ENCODE data around the gene FAM186B.

Gene FAM186B

DNA sequence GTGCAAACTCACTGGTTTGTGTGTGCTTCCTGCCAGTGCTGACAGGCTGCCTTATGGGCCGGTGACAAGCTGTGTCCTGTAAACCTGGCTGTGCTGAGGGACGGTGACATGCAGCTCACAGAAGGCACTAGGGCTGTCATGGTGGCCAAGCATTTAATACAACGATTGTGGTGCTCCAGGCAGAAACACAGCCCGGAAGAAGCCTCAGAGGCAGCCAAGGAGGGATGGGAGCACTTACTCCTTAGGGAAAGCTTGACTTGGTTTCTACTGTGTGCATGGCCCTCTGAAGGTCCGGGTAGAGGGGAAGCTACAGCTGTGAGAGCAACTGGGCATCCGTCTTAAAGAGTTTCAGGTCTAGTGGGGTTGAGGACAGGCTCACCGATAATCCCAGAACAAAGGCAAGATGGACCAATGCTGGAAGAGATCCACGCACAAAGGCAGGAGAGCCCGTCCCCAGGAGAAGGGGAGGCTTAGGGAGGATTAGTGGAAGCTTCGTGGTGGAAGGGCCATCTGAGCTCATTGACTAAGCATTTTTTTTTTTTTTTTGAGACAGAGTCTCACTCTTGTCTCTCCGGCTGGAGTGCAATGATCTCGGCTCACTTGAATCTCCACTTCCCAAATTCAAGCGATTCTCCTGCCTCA is 26.8 kb downstream of the FAM186B start:
- H3K9me3 ChIP-seq (ENCODE audit: insufficient read depth, low read depth, low read length), result no peaks in the 10 kb centered on the region
- no peak overlapping the region for H3K27ac ChIP-seq (ENCODE audit: low read length)
- H3K4me3 ChIP-seq (ENCODE audit: low read length), result no peak overlapping the region
- peaks cover 29% of the 10 kb centered on the region for H3K36me3 ChIP-seq (ENCODE audit: insufficient read depth, low read depth, low read length)
- H3K4me1 ChIP-seq (ENCODE audit: insufficient read depth, low read length), result 0 out of 2 replicates have a peak, but pooled peaks cover 5% of the 10 kb centered on the region
- H3K9ac ChIP-seq (ENCODE audit: low read depth, low read length), result no peak overlapping the region
- no peaks in the 10 kb centered on the region for H3K27me3 ChIP-seq (ENCODE audit: insufficient read depth, low read length)

- Histone ChIP-seq H3K27ac (ENCODE audit: low read length) (no peak overlapping the region), H3K9me3 (ENCODE audit: insufficient read depth, low read depth, low read length) (no peaks in the 10 kb centered on the region), H3K36me3 (ENCODE audit: insufficient read depth, low read depth, low read length) (peaks cover 25% of the 10 kb centered on the region; the same call in 1 of the 2 replicates), H3K4me1 (ENCODE audit: insufficient read depth, low read length) (0 out of 2 replicates have a peak, but pooled peaks cover 5% of the 10 kb centered on the region), H3K27me3 (ENCODE audit: insufficient read depth, low read length) (no peaks in the 10 kb centered on the region), H3K4me3 (ENCODE audit: low read length) (no peak overlapping the region), H3K9ac (ENCODE audit: low read depth, low read length) (no peak overlapping the region)
Measured at GRCh38 chr12:49577589-49578315, 27.7 kb downstream of the FAM186B start.

DNA sequence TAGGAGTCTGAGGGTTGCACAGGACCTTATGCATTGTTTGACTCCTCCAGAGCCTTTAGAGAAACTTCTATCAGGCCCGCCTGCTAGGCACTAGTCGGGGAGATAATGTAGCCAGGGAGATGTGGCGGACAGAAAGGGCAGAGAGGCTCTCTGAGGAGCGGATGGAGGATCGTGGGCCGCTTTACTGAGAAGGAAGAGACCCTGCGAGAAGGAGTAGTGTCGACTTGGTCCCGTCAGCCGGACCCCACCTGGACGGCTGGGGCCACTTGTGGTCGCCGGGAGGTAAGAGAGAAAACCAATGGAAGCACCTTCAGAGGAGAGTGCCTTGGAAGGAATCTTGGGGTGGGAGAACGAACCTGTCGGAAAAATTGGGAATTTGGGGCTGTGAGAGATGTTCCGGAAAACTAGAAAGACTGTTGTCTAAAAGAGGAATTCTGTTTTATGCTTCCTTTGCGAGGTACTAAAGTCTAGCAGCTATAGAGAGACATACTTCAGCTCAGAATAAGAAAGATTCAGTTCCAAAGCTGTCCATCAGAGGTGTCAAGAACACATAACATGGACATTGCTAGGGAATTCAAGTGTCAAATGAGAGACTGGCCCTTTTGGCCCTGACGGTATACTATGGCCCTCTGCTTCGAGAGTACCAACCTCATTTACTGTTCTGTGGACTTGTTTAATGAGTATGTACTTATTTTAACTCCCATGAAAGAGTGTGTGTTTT is 36.8 kb downstream of the FAM186B start:
- Histone ChIP-seq H3K27ac (ENCODE audit: low read length) (peak overlapping the region; percentile 68), H3K4me3 (ENCODE audit: low read length) (peak overlapping the region; percentile 90), H3K9me3 (ENCODE audit: insufficient read depth, low read depth, low read length) (no peaks in the 10 kb centered on the region)

GRCh38 chr12:49567611-49568441 is 37.6 kb downstream of the FAM186B start, which contains the start of gene MCRS1:
Gene MCRS1 (minus strand): TSS chr12:49568142. CDS start chr12:49566731, 1,411 bp downstream.
- Histone ChIP-seq H3K4me3 (ENCODE audit: low read length) (peak within 1 kb of the TSS; percentile 90), H3K36me3 (ENCODE audit: insufficient read depth, low read depth, low read length) (peaks cover 32% of the 10 kb centered on the region), H3K27me3 (ENCODE audit: insufficient read depth, low read length) (no peaks in the 10 kb centered on the region), H3K9me3 (ENCODE audit: insufficient read depth, low read depth, low read length) (no peaks in the 10 kb centered on the region), H3K4me1 (ENCODE audit: insufficient read depth, low read length) (peaks cover 6% of the 10 kb centered on the region), H3K9ac (ENCODE audit: low read depth, low read length) (peak within 1 kb of the TSS; percentile 90), H3K27ac (ENCODE audit: low read length) (peak within 1 kb of the TSS; percentile 68)

More for the DNA sequence above, 36.8 kb downstream of the FAM186B start:
- Histone ChIP-seq H3K9ac (ENCODE audit: low read depth, low read length) (peak overlapping the region; percentile 90), H3K27me3 (ENCODE audit: insufficient read depth, low read length) (no peaks in the 10 kb centered on the region), H3K36me3 (ENCODE audit: insufficient read depth, low read depth, low read length) (peaks cover 26% of the 10 kb centered on the region), H3K4me1 (ENCODE audit: insufficient read depth, low read length) (peaks cover 6% of the 10 kb centered on the region)

GRCh38 chr12:49567302-49567610 is 38.2 kb downstream of the FAM186B start:
- H3K9ac ChIP-seq (ENCODE audit: low read depth, low read length), result peak overlapping the region; percentile 90
- peaks cover 6% of the 10 kb centered on the region for H3K4me1 ChIP-seq (ENCODE audit: insufficient read depth, low read length)
- H3K9me3 ChIP-seq (ENCODE audit: insufficient read depth, low read depth, low read length), result no peaks in the 10 kb centered on the region
- H3K36me3 ChIP-seq (ENCODE audit: insufficient read depth, low read depth, low read length), result peaks cover 38% of the 10 kb centered on the region
- H3K27me3 ChIP-seq (ENCODE audit: insufficient read depth, low read length), result no peaks in the 10 kb centered on the region
- H3K4me3 ChIP-seq (ENCODE audit: low read length), result peak overlapping the region; percentile 90
- H3K27ac ChIP-seq (ENCODE audit: low read length), result peak overlapping the region; percentile 68

GRCh38 chr12:49566361-49566760 is 39.1 kb downstream of the FAM186B start:
- Histone ChIP-seq H3K9me3 (ENCODE audit: insufficient read depth, low read depth, low read length) (no peaks in the 10 kb centered on the region), H3K27me3 (ENCODE audit: insufficient read depth, low read length) (no peaks in the 10 kb centered on the region), H3K9ac (ENCODE audit: low read depth, low read length) (no peak overlapping the region; the same call in 1 of the 2 replicates), H3K4me1 (ENCODE audit: insufficient read depth, low read length) (peaks cover 6% of the 10 kb centered on the region), H3K36me3 (ENCODE audit: insufficient read depth, low read depth, low read length) (peaks cover 46% of the 10 kb centered on the region), H3K4me3 (ENCODE audit: low read length) (peak overlapping the region; percentile 90), H3K27ac (ENCODE audit: low read length) (no peak overlapping the region)

GRCh38 chr12:49565406-49566265 is 39.8 kb downstream of the FAM186B start:
- Histone ChIP-seq H3K4me1 (ENCODE audit: insufficient read depth, low read length) (peaks cover 6% of the 10 kb centered on the region), H3K9ac (ENCODE audit: low read depth, low read length) (no peak overlapping the region), H3K36me3 (ENCODE audit: insufficient read depth, low read depth, low read length) (peaks cover 53% of the 10 kb centered on the region)

DNA sequence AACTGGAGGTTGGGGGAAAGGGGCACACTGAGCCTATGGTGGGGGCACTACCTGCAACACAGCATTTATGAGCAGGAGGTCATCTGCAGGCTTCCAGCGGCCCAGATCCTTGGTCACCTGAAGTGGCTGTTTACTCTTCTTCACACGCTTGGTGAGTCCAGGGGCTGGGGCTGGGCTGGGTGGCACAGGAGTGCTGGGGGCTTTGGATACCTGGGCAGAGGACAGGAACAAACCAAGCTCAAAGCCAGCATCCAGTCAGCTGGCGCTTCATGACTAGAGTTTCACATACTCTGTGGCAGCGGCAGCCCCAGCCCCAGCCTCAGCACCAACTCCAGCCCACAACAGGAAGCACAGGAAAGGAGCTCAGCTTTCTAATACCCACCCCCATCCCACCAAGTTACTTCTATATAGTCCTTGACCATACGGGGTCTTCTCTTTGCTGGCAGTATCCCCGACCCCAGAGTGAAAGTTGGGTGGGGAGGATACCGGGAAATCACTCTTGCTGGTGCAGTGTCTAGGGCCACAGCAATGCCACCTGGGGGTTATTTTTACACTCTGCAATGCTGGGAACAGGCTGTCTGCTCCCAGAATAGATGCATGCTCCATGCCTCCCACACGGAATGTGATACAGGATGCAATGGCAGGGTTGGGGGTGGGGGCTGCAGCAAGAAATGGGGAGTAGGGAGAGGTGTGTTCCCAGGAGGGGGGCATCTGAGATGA is 40.6 kb downstream of the FAM186B start:
- H3K4me1 ChIP-seq (ENCODE audit: insufficient read depth, low read length), result peaks cover 6% of the 10 kb centered on the region
- H3K27me3 ChIP-seq (ENCODE audit: insufficient read depth, low read length), result no peaks in the 10 kb centered on the region
- no peak overlapping the region for H3K27ac ChIP-seq (ENCODE audit: low read length)
- H3K9ac ChIP-seq (ENCODE audit: low read depth, low read length), result no peak overlapping the region
- no peak overlapping the region for H3K4me3 ChIP-seq (ENCODE audit: low read length)
- H3K36me3 ChIP-seq (ENCODE audit: insufficient read depth, low read depth, low read length), result peaks cover 61% of the 10 kb centered on the region
- H3K9me3 ChIP-seq (ENCODE audit: insufficient read depth, low read depth, low read length), result no peaks in the 10 kb centered on the region

More at GRCh38 chr12:49565406-49566265, 39.8 kb downstream of the FAM186B start:
- Histone ChIP-seq H3K27me3 (ENCODE audit: insufficient read depth, low read length) (no peaks in the 10 kb centered on the region), H3K27ac (ENCODE audit: low read length) (no peak overlapping the region), H3K9me3 (ENCODE audit: insufficient read depth, low read depth, low read length) (no peaks in the 10 kb centered on the region), H3K4me3 (ENCODE audit: low read length) (no peak overlapping the region)

DNA sequence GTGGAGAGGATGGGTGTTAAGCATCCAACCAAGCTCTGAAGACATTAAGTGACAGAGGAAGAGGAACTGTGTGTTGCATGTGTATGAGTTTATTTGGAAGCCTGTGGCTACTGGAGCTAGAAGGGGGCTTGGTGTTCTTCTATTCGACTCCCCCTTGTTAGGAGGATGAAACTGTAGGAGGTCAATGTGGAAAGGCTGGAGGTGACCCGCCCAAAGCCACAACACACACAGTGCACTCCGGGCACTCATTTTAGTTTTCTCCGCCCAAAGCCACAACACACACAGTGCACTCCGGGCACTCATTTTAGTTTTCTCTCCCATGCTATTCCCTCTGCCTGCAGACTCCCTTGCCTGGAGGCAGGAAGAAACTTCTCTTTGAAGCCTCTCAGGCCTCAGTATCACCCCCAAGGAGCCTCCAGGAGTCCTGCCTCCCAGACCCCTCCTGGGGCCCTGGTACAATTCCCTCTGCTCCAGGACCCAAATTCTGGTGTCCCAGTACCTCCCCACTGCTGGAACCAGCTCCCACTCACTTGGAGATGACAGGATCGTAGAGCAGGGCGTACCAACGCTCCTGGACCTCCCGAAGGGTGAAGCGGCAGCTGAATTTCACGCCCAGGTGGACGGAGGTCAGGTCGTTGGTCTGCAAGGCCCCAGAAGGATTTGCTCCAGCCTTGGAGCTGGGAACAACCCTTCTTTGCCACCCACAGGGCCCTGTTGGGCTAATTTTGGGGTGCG is 41.3 kb downstream of the FAM186B start:
- no peak overlapping the region for H3K9ac ChIP-seq (ENCODE audit: low read depth, low read length)
- no peak overlapping the region for H3K27ac ChIP-seq (ENCODE audit: low read length)
- H3K9me3 ChIP-seq (ENCODE audit: insufficient read depth, low read depth, low read length), result no peaks in the 10 kb centered on the region
- peaks cover 6% of the 10 kb centered on the region for H3K4me1 ChIP-seq (ENCODE audit: insufficient read depth, low read length)
- peaks cover 68% of the 10 kb centered on the region for H3K36me3 ChIP-seq (ENCODE audit: insufficient read depth, low read depth, low read length)
- H3K4me3 ChIP-seq (ENCODE audit: low read length), result no peak overlapping the region
- H3K27me3 ChIP-seq (ENCODE audit: insufficient read depth, low read length), result no peaks in the 10 kb centered on the region

DNA sequence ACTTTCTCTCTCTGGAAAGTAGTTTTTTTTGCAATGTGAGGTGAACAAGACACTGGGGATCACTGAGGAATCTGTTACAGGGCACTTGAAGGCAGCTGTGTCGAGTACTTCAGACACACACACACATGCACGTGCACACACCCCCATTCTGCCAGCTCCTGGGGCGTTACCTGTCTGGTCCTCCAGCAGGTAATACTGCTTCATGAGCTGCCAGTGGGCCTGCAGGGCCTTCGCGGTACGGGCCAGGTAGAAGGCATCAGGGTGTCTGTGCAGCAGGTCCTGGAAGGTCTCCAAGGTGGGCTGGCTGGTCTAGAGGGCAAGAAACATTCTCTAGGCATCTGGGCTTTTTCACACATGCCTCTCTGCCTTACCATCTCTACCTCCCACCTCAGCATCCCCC is 42.6 kb downstream of the FAM186B start:
- Histone ChIP-seq H3K27me3 (ENCODE audit: insufficient read depth, low read length) (no peaks in the 10 kb centered on the region), H3K27ac (ENCODE audit: low read length) (no peak overlapping the region), H3K4me1 (ENCODE audit: insufficient read depth, low read length) (peaks cover 6% of the 10 kb centered on the region), H3K36me3 (ENCODE audit: insufficient read depth, low read depth, low read length) (peaks cover 79% of the 10 kb centered on the region), H3K9me3 (ENCODE audit: insufficient read depth, low read depth, low read length) (no peaks in the 10 kb centered on the region), H3K9ac (ENCODE audit: low read depth, low read length) (no peak overlapping the region), H3K4me3 (ENCODE audit: low read length) (no peak overlapping the region)
